ENCODE measurements around the gene GABBR2.

The GABBR2 gene

GRCh38 chr9:98432960-98433359 lies 275.8 kb downstream of the GABBR2 start:
- TF ChIP-seq CTCF (IDR thresholded peaks at IDR 0.05; ENCODE audit: control insufficient read depth, extremely low read depth, insufficient read depth): no peak
- H3K4me3 ChIP-seq (ENCODE audit: low read depth, low read length): no peak overlapping the region
- no peak for DNase-seq (ENCODE audit: low read depth)

- TF ChIP-seq CTCF (IDR thresholded peaks at IDR 0.05; ENCODE audit: control insufficient read depth, extremely low read depth, insufficient read depth): no peak
- DNase-seq (ENCODE audit: low read depth): no peak
- H3K4me3 ChIP-seq (ENCODE audit: low read depth, low read length): no peak overlapping the region
Measured at GRCh38 chr9:98432134-98432533, 276.6 kb downstream of the GABBR2 start.

GRCh38 chr9:98430535-98431292 lies 278.0 kb downstream of the GABBR2 start:
- no peak overlapping the region for H3K4me3 ChIP-seq (ENCODE audit: low read depth, low read length)
- no peak for DNase-seq (ENCODE audit: low read depth)
- no peak for TF ChIP-seq CTCF (IDR thresholded peaks at IDR 0.05; ENCODE audit: control insufficient read depth, extremely low read depth, insufficient read depth)

GRCh38 chr9:98429613-98430012 lies 279.1 kb downstream of the GABBR2 start:
- TF ChIP-seq CTCF (IDR thresholded peaks at IDR 0.05; ENCODE audit: control insufficient read depth, extremely low read depth, insufficient read depth): no peak
- no peak overlapping the region for H3K4me3 ChIP-seq (ENCODE audit: low read depth, low read length)
- no peak for DNase-seq (ENCODE audit: low read depth)

- TF ChIP-seq CTCF (IDR thresholded peaks at IDR 0.05; ENCODE audit: control insufficient read depth, extremely low read depth, insufficient read depth): no peak
- no peak for DNase-seq (ENCODE audit: low read depth)
Measured at GRCh38 chr9:98428454-98428853, 280.3 kb downstream of the GABBR2 start.

GRCh38 chr9:98427491-98427890 lies 281.2 kb downstream of the GABBR2 start:
- TF ChIP-seq CTCF (IDR thresholded peaks at IDR 0.05; ENCODE audit: control insufficient read depth, extremely low read depth, insufficient read depth): no peak

More at GRCh38 chr9:98428454-98428853, 280.3 kb downstream of the GABBR2 start:
- H3K4me3 ChIP-seq (ENCODE audit: low read depth, low read length): no peak overlapping the region

GRCh38 chr9:98425079-98425478 lies 283.7 kb downstream of the GABBR2 start:
- no peak for TF ChIP-seq CTCF (IDR thresholded peaks at IDR 0.05; ENCODE audit: control insufficient read depth, extremely low read depth, insufficient read depth)
- no peak overlapping the region for H3K4me3 ChIP-seq (ENCODE audit: low read depth, low read length)

More at GRCh38 chr9:98427491-98427890, 281.2 kb downstream of the GABBR2 start:
- DNase-seq (ENCODE audit: low read depth): no peak
- no peak overlapping the region for H3K4me3 ChIP-seq (ENCODE audit: low read depth, low read length)

More at GRCh38 chr9:98425079-98425478, 283.7 kb downstream of the GABBR2 start:
- DNase-seq (ENCODE audit: low read depth): no peak

Data from LNCaP clone FGC (cell line).